Esophagus muscularis mucosa (tissue), 3 donors: Measurements from ENCODE around the gene RCBTB2.

Experiments used
- POLR2AphosphoS5 ChIP-seq, 2 donors: sonication (generic); formaldehyde crosslinking; IDR thresholded peaks; one replicate each; pipeline ENCODE4 v1.6.1; 2017; ENCODE audit warnings: antibody characterized with exemption in 2 of 2
- TF ChIP-seq, protein P1 (sequence below), 3 experiments: fragments of 200-600 bp in 2 of 3; fragments of 450-650 bp in 1 of 3; sonication (generic) in 2 of 3; IDR thresholded peaks; one replicate each; pipeline ENCODE4 v1.5.1; 2017 to 2019; ENCODE audit warnings: antibody characterized with exemption in 3 of 3, mild to moderate bottlenecking in 2 of 3, moderate library complexity in 1 of 3

DNA sequence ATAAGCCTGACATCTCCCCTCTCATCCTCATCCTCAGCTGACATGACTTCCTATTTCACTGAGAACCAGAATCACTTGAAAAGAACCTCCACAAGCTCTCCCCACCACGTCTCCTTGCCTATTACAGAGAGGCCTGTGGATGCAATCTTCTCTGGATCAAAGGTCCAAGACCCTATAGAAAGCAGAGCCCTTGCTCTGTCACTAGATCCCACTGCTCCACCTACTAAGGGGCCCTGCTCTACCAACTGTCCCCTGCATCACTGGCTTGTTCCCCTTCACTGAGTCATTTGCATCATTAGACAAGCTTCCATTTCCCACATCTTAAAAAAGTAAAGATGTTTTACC is 40.8 kb downstream of the RCBTB2 start:
- TF ChIP-seq, protein P1, sequence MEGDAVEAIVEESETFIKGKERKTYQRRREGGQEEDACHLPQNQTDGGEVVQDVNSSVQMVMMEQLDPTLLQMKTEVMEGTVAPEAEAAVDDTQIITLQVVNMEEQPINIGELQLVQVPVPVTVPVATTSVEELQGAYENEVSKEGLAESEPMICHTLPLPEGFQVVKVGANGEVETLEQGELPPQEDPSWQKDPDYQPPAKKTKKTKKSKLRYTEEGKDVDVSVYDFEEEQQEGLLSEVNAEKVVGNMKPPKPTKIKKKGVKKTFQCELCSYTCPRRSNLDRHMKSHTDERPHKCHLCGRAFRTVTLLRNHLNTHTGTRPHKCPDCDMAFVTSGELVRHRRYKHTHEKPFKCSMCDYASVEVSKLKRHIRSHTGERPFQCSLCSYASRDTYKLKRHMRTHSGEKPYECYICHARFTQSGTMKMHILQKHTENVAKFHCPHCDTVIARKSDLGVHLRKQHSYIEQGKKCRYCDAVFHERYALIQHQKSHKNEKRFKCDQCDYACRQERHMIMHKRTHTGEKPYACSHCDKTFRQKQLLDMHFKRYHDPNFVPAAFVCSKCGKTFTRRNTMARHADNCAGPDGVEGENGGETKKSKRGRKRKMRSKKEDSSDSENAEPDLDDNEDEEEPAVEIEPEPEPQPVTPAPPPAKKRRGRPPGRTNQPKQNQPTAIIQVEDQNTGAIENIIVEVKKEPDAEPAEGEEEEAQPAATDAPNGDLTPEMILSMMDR (IDR thresholded peaks at IDR 0.05): no peak
- TF ChIP-seq POLR2AphosphoS5 (IDR thresholded peaks at IDR 0.05): no peak
